ENCODE measurements around the gene JKAMP. TPM values are rescaled to one million over a fixed set of nuclear protein-coding genes. Genes with fewer than 3 reads are reported as not detected.

Gene JKAMP
- total RNA-seq, 4 donors from 2014 or later = 28.7 to 63.0 (median 42.4) TPM

DNA sequence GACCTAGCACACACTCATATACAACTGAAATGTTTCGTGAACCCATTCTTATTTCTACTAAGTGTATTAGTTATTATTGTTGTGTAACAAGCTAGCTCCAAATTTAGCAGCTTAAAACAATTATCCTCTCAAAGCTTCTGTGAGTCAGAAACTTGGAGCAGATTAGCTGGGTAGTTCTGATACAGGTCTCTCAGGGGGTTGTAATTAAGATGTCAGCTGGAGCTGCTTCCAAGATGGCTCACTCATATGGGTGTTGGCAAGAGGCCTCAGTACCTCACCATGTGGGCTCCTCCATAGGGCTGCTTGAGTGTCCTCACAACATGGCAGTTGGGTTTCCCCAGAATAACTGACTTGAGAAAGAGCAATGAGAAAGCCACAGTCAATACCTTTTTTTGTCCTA is 28.9 kb upstream of the JKAMP start:
- WGBS, 2 donors (ENCODE audit: low coverage in 1 of 2) = 93 to 100% methylated on average over 1 of the region's 1 CpG
- H3K27ac ChIP-seq = no peak overlapping the region
- no peak overlapping the region for H3K4me3 ChIP-seq
- H3K27me3 ChIP-seq = no peaks in the 10 kb centered on the region
- no peaks in the 10 kb centered on the region for H3K4me1 ChIP-seq
- peaks cover 0 to 18% of the 10 kb centered on the region in 2 donors for H3K36me3 ChIP-seq
- TF ChIP-seq POLR2A (IDR thresholded peaks at IDR 0.05) (no peak), EP300 (IDR thresholded peaks at IDR 0.05) (no peak), POLR2AphosphoS5 (IDR thresholded peaks at IDR 0.05) (no peak), CTCF (IDR thresholded peaks at IDR 0.05) (no peak)
- ATAC-seq = no peak
- H3K9me3 ChIP-seq = no peaks in the 10 kb centered on the region

DNA sequence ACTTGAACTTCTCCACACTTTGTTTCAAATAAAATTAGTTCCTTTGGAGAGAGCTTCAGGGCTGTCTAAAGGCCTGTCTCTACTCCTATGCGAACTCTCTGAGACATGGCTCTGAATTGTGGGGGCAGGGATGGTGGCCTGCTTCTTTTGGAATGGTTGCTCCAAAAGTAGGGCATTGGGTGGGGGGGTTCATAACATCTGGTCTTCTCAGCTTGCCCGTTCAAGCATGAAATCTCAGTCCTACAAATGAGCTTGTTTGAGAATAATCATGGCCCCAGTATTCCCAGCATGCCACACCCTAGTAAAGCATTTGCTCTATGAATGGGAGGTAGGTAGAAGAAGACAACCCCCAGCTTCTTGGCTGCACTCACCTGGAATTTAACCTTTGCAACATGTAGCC is 25.8 kb upstream of the JKAMP start:
- TF ChIP-seq POLR2A (IDR thresholded peaks at IDR 0.05) = no peak
- TF ChIP-seq CTCF (IDR thresholded peaks at IDR 0.05) = no peak
- TF ChIP-seq POLR2AphosphoS5 (IDR thresholded peaks at IDR 0.05) = no peak
- Histone ChIP-seq H3K9me3 (no peaks in the 10 kb centered on the region), H3K4me3 (no peak overlapping the region), H3K27me3 (no peaks in the 10 kb centered on the region), H3K4me1 (peaks cover 0 to 4% (median 2%) of the 10 kb centered on the region in 3 donors), H3K36me3 (peaks cover 0 to 24% of the 10 kb centered on the region in 2 donors), H3K27ac (no peak overlapping the region)
- no peak for ATAC-seq
- WGBS, 2 donors (ENCODE audit: low coverage in 1 of 2) = 100% methylated on average over 1 of the region's 2 CpGs

DNA sequence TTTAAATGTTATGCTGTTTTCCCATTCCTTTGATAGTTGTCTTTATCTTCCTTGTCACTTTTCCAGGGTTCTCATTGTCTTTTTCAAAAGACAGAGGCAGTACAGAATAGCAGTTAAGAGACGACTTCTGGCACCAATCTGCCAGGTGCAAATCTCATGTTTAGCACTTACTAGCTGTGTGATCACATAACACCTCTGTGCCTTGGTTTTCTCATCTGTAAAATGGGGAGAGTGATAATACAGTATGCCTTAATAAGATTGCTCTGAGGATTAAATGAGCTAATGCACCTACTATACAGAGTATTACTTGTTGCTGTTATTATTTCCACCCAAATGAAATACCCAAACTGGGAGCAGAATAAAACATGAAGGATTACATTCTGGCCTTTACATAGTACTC is 23.9 kb upstream of the JKAMP start:
- H3K4me1 ChIP-seq = peaks cover 0 to 15% (median 9%) of the 10 kb centered on the region in 3 donors
- ATAC-seq = no peak
- no peak overlapping the region for H3K27ac ChIP-seq
- H3K36me3 ChIP-seq = peaks cover 0 to 21% of the 10 kb centered on the region in 2 donors
- H3K9me3 ChIP-seq = no peaks in the 10 kb centered on the region
- H3K27me3 ChIP-seq = no peaks in the 10 kb centered on the region
- TF ChIP-seq POLR2AphosphoS5 (IDR thresholded peaks at IDR 0.05) (no peak), EP300 (IDR thresholded peaks at IDR 0.05) (no peak), CTCF (IDR thresholded peaks at IDR 0.05) (no peak), POLR2A (IDR thresholded peaks at IDR 0.05) (no peak)
- H3K4me3 ChIP-seq = no peak overlapping the region
- 80 to 88% methylated on average over 1 of the region's 1 CpG for WGBS, 2 donors (ENCODE audit: low coverage in 1 of 2)

DNA sequence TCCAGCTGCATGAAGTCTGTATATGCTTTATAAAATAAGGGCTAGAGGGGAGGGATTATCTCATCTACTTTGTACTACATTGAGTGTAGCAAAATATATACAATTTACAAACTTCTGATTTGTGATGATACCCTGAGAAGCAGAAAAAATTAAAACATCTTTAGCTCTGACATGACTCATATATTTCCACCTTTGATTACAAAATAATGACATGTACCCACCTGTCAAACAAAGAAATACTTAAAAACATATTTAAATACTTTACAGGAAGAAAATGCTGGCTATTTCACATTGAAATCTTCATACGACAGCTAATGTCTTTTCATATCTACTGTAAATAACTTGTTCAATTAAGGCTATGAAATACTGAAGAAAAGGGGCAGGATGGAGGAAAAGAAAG is 22.4 kb upstream of the JKAMP start:
- TF ChIP-seq POLR2AphosphoS5 (IDR thresholded peaks at IDR 0.05) (no peak), POLR2A (IDR thresholded peaks at IDR 0.05) (no peak), CTCF (IDR thresholded peaks at IDR 0.05) (no peak), EP300 (IDR thresholded peaks at IDR 0.05) (no peak)
- Histone ChIP-seq H3K27ac (no peak overlapping the region), H3K4me3 (no peak overlapping the region), H3K9me3 (no peaks in the 10 kb centered on the region), H3K27me3 (no peaks in the 10 kb centered on the region), H3K36me3 (peaks cover 0 to 11% of the 10 kb centered on the region in 2 donors), H3K4me1 (peaks cover 0 to 18% (median 9%) of the 10 kb centered on the region in 3 donors)
- ATAC-seq = no peak
- WGBS, 2 donors (ENCODE audit: low coverage in 1 of 2) = 94 to 100% methylated on average over 1 of the region's 1 CpG

DNA sequence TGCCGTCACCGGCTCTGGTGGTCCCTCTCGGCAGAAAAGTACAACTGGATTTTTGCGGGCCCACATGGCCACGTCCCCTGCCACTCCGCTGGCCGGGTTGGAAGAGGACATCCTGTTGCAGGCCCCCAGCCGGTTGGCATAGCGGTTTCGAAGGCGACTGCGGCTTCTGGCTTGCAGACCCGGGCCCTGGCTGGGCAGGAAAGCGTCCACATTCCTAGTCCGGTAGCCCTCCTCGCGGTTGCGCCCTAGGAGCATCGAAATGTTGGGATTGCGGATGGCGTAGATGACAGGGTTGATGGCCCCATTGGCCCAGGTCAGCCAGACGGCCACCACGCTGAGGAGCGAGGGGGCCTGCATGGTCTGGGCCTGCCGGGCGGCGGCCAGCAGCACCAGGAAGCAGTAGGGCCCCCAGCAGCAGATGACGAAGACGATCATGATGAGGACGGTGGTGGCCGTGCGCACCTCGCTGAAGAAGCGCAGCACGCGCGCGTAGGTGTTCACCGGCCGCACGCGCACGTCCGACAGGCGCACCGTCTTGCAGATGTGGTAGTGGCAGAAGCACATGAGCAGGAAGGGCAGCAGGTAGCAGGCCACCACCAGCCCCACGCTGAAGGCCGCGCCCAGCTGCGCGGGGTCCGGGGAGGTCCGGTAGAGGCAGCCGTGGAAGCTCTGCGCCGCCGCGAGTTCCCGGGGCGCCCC is 20.4 kb upstream of the JKAMP start:
- Histone ChIP-seq H3K27me3 (no peaks in the 10 kb centered on the region), H3K4me3 (peak overlapping the region; percentile 64 to 86), H3K36me3 (peaks cover 0 to 11% of the 10 kb centered on the region in 2 donors), H3K4me1 (peaks cover 0 to 18% (median 9%) of the 10 kb centered on the region in 3 donors), H3K27ac (peak overlapping the region; percentile 34 to 93 (median 92)), H3K9me3 (no peaks in the 10 kb centered on the region)
- 90% methylated on average over 3 of the region's 60 CpGs; no CpG with 5 or more reads in 1 of the 2 donors for WGBS, 2 donors (ENCODE audit: low coverage in 1 of 2)
- TF ChIP-seq POLR2A (IDR thresholded peaks at IDR 0.05) (no peak), POLR2AphosphoS5 (IDR thresholded peaks at IDR 0.05) (no peak), EP300 (IDR thresholded peaks at IDR 0.05) (no peak), CTCF (IDR thresholded peaks at IDR 0.05) (no peak)
- no peak for ATAC-seq
